H1 (cell line): ENCODE measurements around the gene CNOT6. TPM values are rescaled to one million over a fixed set of nuclear protein-coding genes. Genes with fewer than 3 reads are reported as not detected.

Source experiments
- CTCF ChIA-PET: fragments of 300-600 bp; sonication (Branson Sonifier 250); formaldehyde crosslinking; loops from one replicate; lab custom pipeline; 2021; ENCODE audit not compliant: partially characterized antibody; lab: Charles Lee
- POLR2A ChIA-PET: fragments of 300-600 bp; sonication (Branson Sonifier 250); formaldehyde crosslinking; loops from one replicate; lab custom pipeline; 2021; ENCODE audit warnings: inconsistent platforms; ENCODE audit not compliant: partially characterized antibody; lab: Charles Lee
- DNase-seq, 2 experiments: peaks; one replicate each; pipeline versions ENCODE4 v3.0.0 to v3.0.0-alpha.2; 2010 to 2022; ENCODE audit warnings: low spot score in 2 of 2, low read depth in 1 of 2, mixed read lengths in 1 of 2
- FAIRE-seq: peaks from 2 replicates; lab custom pipeline; 2011; peaks lifted over from hg19 to GRCh38; lab: Jason Lieb, UNC
- H2AFZ ChIP-seq: 2 replicates; pipeline ENCODE4 v1.8.1; 2012; ENCODE audit warnings: low read length, inconsistent platforms
- H2AK5ac ChIP-seq: 2 replicates; pipeline ENCODE4 v1.6.1; 2013; ENCODE audit warnings: low read depth, low read length
- H2BK120ac ChIP-seq: replicated peaks from 2 replicates; pipeline ENCODE3; 2013; ENCODE audit warnings: low read depth, low read length, inconsistent platforms
- H2BK12ac ChIP-seq: 2 replicates; pipeline ENCODE4 v1.6.1; 2013; ENCODE audit warnings: low read depth, low read length
- H2BK15ac ChIP-seq: 2 replicates; pipeline ENCODE4 v1.6.1; 2013; ENCODE audit warnings: low read length
- H2BK20ac ChIP-seq: 2 replicates; pipeline ENCODE4 v1.6.1; 2013; ENCODE audit warnings: low read length
- H2BK5ac ChIP-seq: 2 replicates; pipeline ENCODE4 v1.6.1; 2013; ENCODE audit warnings: low read depth, low read length
- H3K14ac ChIP-seq: 2 replicates; pipeline ENCODE4 v1.6.1; 2013; ENCODE audit warnings: inconsistent platforms; ENCODE audit not compliant: insufficient read length
- H3K18ac ChIP-seq: 2 replicates; pipeline ENCODE4 v1.6.1; 2013; ENCODE audit warnings: low read length; ENCODE audit errors: extremely low read depth
- H3K23ac ChIP-seq: 2 replicates; pipeline ENCODE4 v1.6.1; 2013; ENCODE audit warnings: inconsistent platforms; ENCODE audit not compliant: insufficient read length
- H3K23me2 ChIP-seq: 2 replicates; pipeline ENCODE4 v1.6.1; 2013; ENCODE audit warnings: low read depth, low read length
- H3K27ac ChIP-seq: 2 replicates; pipeline ENCODE4 v1.6.1; 2011; ENCODE audit warnings: low read depth, low read length, inconsistent platforms
- H3K27me3 ChIP-seq, 4 experiments: replicated peaks in 1 of 4; 1 replicate in 1 of 4; 2 replicates in 3 of 4; pipeline versions ENCODE4 v1.6.1 to v1.8.1; 2011 to 2013; ENCODE audit warnings: low read length in 3 of 4, mild to moderate bottlenecking in 3 of 4, inconsistent platforms in 2 of 4, mixed read lengths in 2 of 4, moderate library complexity in 1 of 4; ENCODE audit not compliant: control insufficient read depth in 3 of 4, insufficient read depth in 3 of 4; ENCODE audit errors: extremely low read depth in 1 of 4
- H3K36me3 ChIP-seq, 4 experiments: 2 replicates each; pipeline versions ENCODE4 v1.6.1 to v1.8.1; 2011 to 2013; ENCODE audit warnings: mild to moderate bottlenecking in 4 of 4, low read length in 3 of 4, moderate library complexity in 2 of 4, control low read depth in 1 of 4, inconsistent platforms in 1 of 4; ENCODE audit not compliant: insufficient read depth in 4 of 4, control insufficient read depth in 2 of 4
- H3K4ac ChIP-seq: replicated peaks from 2 replicates; pipeline ENCODE3; 2013; ENCODE audit warnings: low read length, low read depth, mixed read lengths, inconsistent platforms; ENCODE audit not compliant: insufficient read length
- H3K4me1 ChIP-seq, 4 experiments: replicated peaks in 1 of 4; 1 replicate in 1 of 4; 2 replicates in 3 of 4; pipeline versions ENCODE4 v1.6.1 to v1.8.1; 2011 to 2013; ENCODE audit warnings: low read length in 3 of 4, inconsistent platforms in 2 of 4, mixed read lengths in 1 of 4; ENCODE audit not compliant: insufficient read depth in 4 of 4, control insufficient read depth in 3 of 4
- H3K4me2 ChIP-seq, 2 experiments: 2 replicates each; pipeline versions ENCODE4 v1.6.1 to v1.8.1; 2011 to 2013; ENCODE audit warnings: low read depth in 2 of 2, low read length in 2 of 2, control low read depth in 1 of 2, inconsistent platforms in 1 of 2, mild to moderate bottlenecking in 1 of 2; ENCODE audit not compliant: insufficient read depth in 1 of 2
- H3K4me3 ChIP-seq, 4 experiments: fragments of 200-600, 300-600 bp in 1 of 4; sonication (generic), shearing (Covaris generic), sonication (Bioruptor Twin) in 1 of 4; 2 replicates each; pipeline versions ENCODE4 v1.5.1 to v1.8.1; 2011 to 2016; ENCODE audit warnings: low read length in 4 of 4, low read depth in 3 of 4, control low read depth in 2 of 4, inconsistent platforms in 2 of 4, mild to moderate bottlenecking in 2 of 4, mixed read lengths in 1 of 4, moderate library complexity in 1 of 4; ENCODE audit not compliant: insufficient read depth in 2 of 4; ENCODE audit errors: extremely low read depth in 1 of 4
- H3K56ac ChIP-seq: replicated peaks from 2 replicates; pipeline ENCODE3; 2013; ENCODE audit warnings: low read depth, mild to moderate bottlenecking, mixed read lengths, low read length, inconsistent platforms; ENCODE audit not compliant: insufficient read length
- H3K79me1 ChIP-seq: 2 replicates; pipeline ENCODE4 v1.6.1; 2013; ENCODE audit warnings: low read depth, low read length, control low read depth
- H3K79me2 ChIP-seq, 2 experiments: 2 replicates each; pipeline versions ENCODE4 v1.6.1 to v1.8.1; 2012 to 2013; ENCODE audit warnings: low read length in 2 of 2, mild to moderate bottlenecking in 2 of 2, inconsistent platforms in 1 of 2; ENCODE audit not compliant: insufficient read depth in 2 of 2, control insufficient read depth in 1 of 2
- H3K9ac ChIP-seq, 4 experiments: replicated peaks in 1 of 4; 1 replicate in 1 of 4; 2 replicates in 3 of 4; pipeline versions ENCODE4 v1.6.1 to v1.8.1; 2011 to 2013; ENCODE audit warnings: low read depth in 3 of 4, low read length in 3 of 4, control low read depth in 2 of 4, mild to moderate bottlenecking in 2 of 4, moderate library complexity in 2 of 4, inconsistent platforms in 1 of 4; ENCODE audit errors: extremely low read depth in 1 of 4
- H3K9me3 ChIP-seq, 2 experiments: 2 replicates each; pipeline versions ENCODE4 v1.6.1 to v1.8.1; 2012 to 2013; ENCODE audit warnings: mild to moderate bottlenecking in 2 of 2, moderate library complexity in 2 of 2, control low read depth in 1 of 2, inconsistent platforms in 1 of 2, low read depth in 1 of 2, low read length in 1 of 2, mixed read lengths in 1 of 2; ENCODE audit not compliant: insufficient read depth in 2 of 2
- H4K20me1 ChIP-seq, 2 experiments: replicated peaks in 1 of 2; 2 replicates each; pipeline versions ENCODE3 to v1.8.1; 2011 to 2013; ENCODE audit warnings: inconsistent platforms in 2 of 2, low read length in 2 of 2, mild to moderate bottlenecking in 1 of 2; ENCODE audit not compliant: insufficient read depth in 2 of 2, control insufficient read depth in 1 of 2
- H4K5ac ChIP-seq: 2 replicates; pipeline ENCODE4 v1.6.1; 2013; ENCODE audit warnings: low read length, low read depth, mixed read lengths, inconsistent platforms; ENCODE audit not compliant: insufficient read length
- H4K8ac ChIP-seq: 2 replicates; pipeline ENCODE4 v1.8.0; 2013; ENCODE audit warnings: mild to moderate bottlenecking, moderate library complexity, low read length, inconsistent platforms; ENCODE audit not compliant: insufficient read depth; ENCODE audit errors: extremely low read depth
- H4K91ac ChIP-seq: replicated peaks from 2 replicates; pipeline ENCODE3; 2013; ENCODE audit warnings: low read length, mixed read lengths, inconsistent platforms; ENCODE audit not compliant: insufficient read length
- CHD2 ChIP-seq: IDR thresholded peaks from 2 replicates; pipeline ENCODE4 v1.6.1; 2012; ENCODE audit warnings: low read length, improper control_type of control experiment
- POLR2AphosphoS5 ChIP-seq: IDR thresholded peaks from 2 replicates; pipeline ENCODE4 v1.6.1; 2011; ENCODE audit warnings: low read depth, low read length
- WGBS, 2 experiments: shearing (Covaris generic) in 1 of 2; methylation state at CpG; one replicate each; pipeline versions ENCODE4 v1.1.6 to v1.1.7; 2013 to 2015; ENCODE audit warnings: low lambda C conversion rate in 2 of 2, mixed read lengths in 2 of 2, inconsistent platforms in 1 of 2, low coverage in 1 of 2, missing lambda C conversion rate in 1 of 2; ENCODE audit not compliant: insufficient replicate concordance in 2 of 2, insufficient coverage in 1 of 2, insufficient read length in 1 of 2; ENCODE audit errors: extremely low coverage in 1 of 2, missing lambda C conversion rate in 1 of 2; 5-methylcytosine and 5-hydroxymethylcytosine counted together
- polyA plus RNA-seq, 7 experiments: library from polyadenylated mRNA; depleted of rRNA in 3 of 7; stranded (reverse) in 5 of 7; unstranded in 2 of 7; fragments of >200 nt in 5 of 7; fragments of 200-250 nt in 2 of 7; gene quantifications; 1 replicate in 5 of 7; 2 replicates in 1 of 7; 4 replicates in 1 of 7; pipeline versions ENCODE4 v1.2.1 to v1.2.3, GENCODE V29; 2011 to 2013; ENCODE audit warnings: missing spikeins in 2 of 7, mixed read lengths in 2 of 7
- total RNA-seq: library from RNA; stranded (reverse); fragmentation: NEBNext Ultra II Directional; extraction: Animal tissue kit (Norgen Biotek cat#: 25700); gene quantifications from 2 replicates; pipeline ENCODE4 v1.2.1, GENCODE V29; 2021

CNOT6 gene
- total and polyA plus RNA-seq, 2 of the 8 experiments (the other 6 are each of a cell fraction or from before 2014, with no cell fraction given), result 10.7 to 45.4 TPM

DNA sequence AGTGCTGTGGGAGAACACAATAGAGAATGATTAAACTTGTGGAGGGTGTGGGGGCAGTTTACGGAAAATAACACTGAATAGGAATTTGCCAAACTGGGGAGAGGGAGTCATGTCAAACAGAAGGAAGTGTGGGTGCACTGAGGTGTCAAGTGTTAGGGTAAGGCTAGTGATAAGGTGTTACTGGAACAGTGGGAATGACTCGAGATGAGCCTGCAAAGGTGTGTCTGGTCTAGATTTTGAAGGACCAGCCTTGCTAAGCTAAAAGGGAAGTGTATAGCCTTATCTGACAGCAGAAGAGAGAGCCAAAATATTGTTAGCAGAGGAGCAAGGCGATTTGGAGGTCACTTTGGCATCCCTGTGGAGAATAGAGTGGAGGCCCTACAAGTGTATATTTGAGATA, 4.2 kb downstream of the CNOT6 start:
- no peak overlapping the region for H2BK20ac ChIP-seq
- H2BK5ac ChIP-seq, result no peak overlapping the region
- ChIA-PET CTCF (interaction anchor here (0.7 to 0.9 kb wide), 2 partner anchors 27 to 133 kb away, joined by 3 read pairs; no protein-coding TSS in a partner anchor), POLR2A (interaction anchor here (0.6 to 1.8 kb wide), 4 partner anchors 16 to 203 kb away, joined by 3 to 9 read pairs (median 4); no protein-coding TSS in a partner anchor)
- no peak overlapping the region for H2BK15ac ChIP-seq
- 84% methylated on average over 3 of the region's 3 CpGs; no CpG with 5 or more reads in 1 of the 2 experiments for WGBS, 2 experiments
- no peak overlapping the region for H3K4me2 ChIP-seq
- TF ChIP-seq CHD2 (no peak), POLR2AphosphoS5 (peak; percentile 58; the same call in 1 of the 2 replicates)
- no peak overlapping the region for H2AK5ac ChIP-seq
- peaks cover 0 to 3% (median 0%) of the 10 kb centered on the region in 4 experiments; a peak in 3 of 7 replicates for H3K4me1 ChIP-seq
- H3K79me1 ChIP-seq, result peaks cover 8% of the 10 kb centered on the region
- FAIRE-seq (no peak), DNase-seq (no peak)
- peaks cover 0 to 34% (median 9%) of the 10 kb centered on the region in 4 experiments; a peak in 4 of 8 replicates for H3K36me3 ChIP-seq
- no peak overlapping the region for H2AFZ ChIP-seq
- H3K18ac ChIP-seq, result no peak overlapping the region
- H3K9me3 ChIP-seq, result peaks cover 0 to 3% of the 10 kb centered on the region in 2 experiments; a peak in 1 of 4 replicates
- no peak overlapping the region for H3K23ac ChIP-seq
- H3K27ac ChIP-seq, result 0 out of 2 replicates have a peak overlapping the region, but pooled peaks have one; percentile 7
- H4K20me1 ChIP-seq, result peaks cover 19 to 30% of the 10 kb centered on the region in 2 experiments
- peaks cover 60 to 86% of the 10 kb centered on the region in 2 experiments for H3K79me2 ChIP-seq
- H3K9ac ChIP-seq, result no peak overlapping the region
- no peak overlapping the region for H3K4me3 ChIP-seq
- no peak overlapping the region for H4K5ac ChIP-seq
- no peak overlapping the region for H4K91ac ChIP-seq
- no peak overlapping the region for H3K4ac ChIP-seq
- H3K14ac ChIP-seq, result no peak overlapping the region
- H2BK12ac ChIP-seq, result no peak overlapping the region
- H3K23me2 ChIP-seq, result peaks cover 10% of the 10 kb centered on the region
- H3K27me3 ChIP-seq, result no peaks in the 10 kb centered on the region
- no peak overlapping the region for H3K56ac ChIP-seq
- H4K8ac ChIP-seq, result no peak overlapping the region
- no peak overlapping the region for H2BK120ac ChIP-seq
